A673 (cell line): ENCODE data around the gene VSTM2L.

Experiments used
- CTCF ChIP-seq: fragments of 300-800, 200-600 bp; sonication (generic); conservative IDR thresholded peaks from 2 replicates; pipeline ENCODE4 v1.5.1; 2017; ENCODE audit warnings: low read depth, mild to moderate bottlenecking, antibody characterized with exemption, low read length, moderate library complexity, mixed read lengths
- EZH2 ChIP-seq: fragments of 200-600 bp; sonication (generic); IDR thresholded peaks from 2 replicates; pipeline ENCODE4 v1.6.1; 2017; ENCODE audit warnings: borderline replicate concordance, low read depth, mild to moderate bottlenecking, mixed read lengths, antibody characterized with exemption, low read length; ENCODE audit not compliant: poor library complexity, severe bottlenecking

GRCh38 chr20:37948956-37949355 lies 46.0 kb downstream of the VSTM2L start:
- TF ChIP-seq CTCF: no peak
- TF ChIP-seq EZH2: no peak
